GM19452 (cell line): Measurements from ENCODE around the gene CFI.
"Not testable (repeated sequence)": the region's sequence is repeated elsewhere in the genome, so short reads cannot be mapped to it uniquely, and the experiment has no call there.

Experiments
- ATAC-seq: cut with Tn5 transposase; IDR thresholded peaks from one replicate; pipeline ENCODE4 v1.9.1; 2021; ENCODE audit not compliant: unreplicated experiment

CFI gene

GRCh38 chr4:109798866-109799265 is 2.9 kb downstream of the CFI start:
- no peak for ATAC-seq

DNA sequence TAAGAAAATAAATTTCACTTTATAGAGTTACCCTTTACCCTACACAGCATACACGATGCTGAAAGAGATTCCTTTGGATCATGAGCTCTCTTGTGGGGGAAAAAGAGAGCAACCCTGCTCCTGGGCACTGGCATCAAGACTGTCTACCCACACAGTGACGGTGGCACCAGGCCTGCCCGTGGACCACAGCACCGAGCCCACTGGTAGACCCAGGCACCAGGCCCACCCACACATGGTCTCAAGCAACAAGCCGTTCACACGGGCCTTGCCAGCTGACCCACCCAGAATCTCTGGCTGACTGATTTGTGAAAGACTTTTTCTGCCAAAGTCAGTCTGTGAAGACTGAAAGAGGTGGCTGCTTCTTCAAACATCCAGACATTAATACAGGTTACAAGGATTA is 6.7 kb downstream of the CFI start:
- ATAC-seq: no peak

DNA sequence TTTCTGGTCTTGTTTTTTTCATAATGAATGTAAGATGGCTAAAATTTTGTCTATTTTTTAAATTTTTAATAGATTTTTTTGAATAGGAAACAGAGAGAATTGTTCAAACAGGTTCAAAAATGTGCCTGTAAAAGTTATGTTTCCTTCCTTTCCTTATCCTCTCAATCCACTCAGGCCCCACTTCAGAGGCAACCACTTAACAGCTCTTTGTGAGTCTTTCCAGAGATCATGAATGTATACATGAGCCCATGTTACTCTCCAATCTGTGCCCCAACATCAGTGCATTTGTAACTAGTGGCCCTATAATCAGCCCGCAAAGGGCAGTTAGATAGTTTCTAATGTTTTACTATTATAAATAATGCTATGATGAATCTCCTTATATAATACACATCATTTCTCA is 14.0 kb downstream of the CFI start:
- no peak for ATAC-seq

GRCh38 chr4:109786846-109787245 is 15.0 kb downstream of the CFI start:
- ATAC-seq: no peak

DNA sequence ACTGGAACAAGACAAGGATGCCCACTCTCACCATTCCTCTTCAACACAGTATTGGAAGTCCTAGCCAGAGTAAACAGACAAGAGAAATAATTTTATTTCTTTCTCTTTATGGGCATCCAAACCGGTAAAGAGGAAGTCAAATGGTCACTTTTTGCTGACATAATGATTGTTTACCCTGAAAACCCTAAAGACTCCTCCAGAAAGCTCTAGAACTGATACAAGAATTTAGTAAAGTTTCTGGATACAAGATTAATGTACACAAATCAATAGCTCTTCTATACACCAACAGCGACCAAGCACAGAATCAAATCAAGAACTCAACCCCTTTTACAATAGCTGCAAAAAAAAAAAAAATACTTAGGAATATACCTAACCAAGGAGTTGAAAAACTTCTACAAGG is 19.7 kb downstream of the CFI start:
- ATAC-seq: not testable (repeated sequence)

- no peak for ATAC-seq
These were observed 36.9 kb downstream of the CFI start for GRCh38 chr4:109764789-109765402.

- no peak for ATAC-seq
These were observed 37.4 kb downstream of the CFI start for GRCh38 chr4:109764376-109764775.

DNA sequence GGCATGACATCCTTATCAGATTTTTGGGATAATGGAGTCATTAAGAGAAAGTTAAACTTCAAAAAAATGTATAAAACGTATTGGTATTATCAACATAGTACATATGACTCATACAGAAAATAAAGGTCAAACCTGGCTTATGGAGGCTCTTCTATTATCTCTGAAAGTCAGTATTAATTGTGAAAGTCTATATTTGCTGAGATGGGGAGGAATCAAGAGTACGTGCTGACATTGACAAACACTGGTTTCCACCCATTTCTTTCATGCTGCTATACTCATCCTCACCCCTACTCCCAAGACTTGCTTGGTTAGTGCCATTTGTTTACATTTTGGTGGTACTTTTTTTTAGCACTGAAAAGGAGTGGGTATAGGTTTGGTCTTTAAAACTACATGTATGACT is 41.1 kb downstream of the CFI start:
- ATAC-seq: no peak

DNA sequence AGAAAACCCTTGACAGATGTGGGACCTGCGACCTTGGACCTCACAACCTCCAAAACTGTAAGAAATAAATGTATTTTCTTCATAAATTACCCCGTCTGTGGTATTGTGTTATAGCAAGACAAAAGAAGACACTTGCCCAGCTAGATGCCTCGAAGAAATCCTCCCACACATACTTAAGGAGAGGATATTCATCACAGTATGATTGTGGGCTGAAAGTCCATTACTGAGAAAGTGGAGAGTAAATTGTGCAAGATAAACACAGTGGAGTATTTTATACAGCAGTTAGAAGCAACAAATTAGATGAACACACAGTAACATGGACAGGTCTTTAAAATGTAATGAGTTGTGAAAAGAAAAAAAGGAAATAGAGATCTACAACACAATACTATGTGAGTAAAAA is 46.1 kb downstream of the CFI start:
- ATAC-seq: no peak

- ATAC-seq: no peak
These were observed 47.5 kb downstream of the CFI start for GRCh38 chr4:109754093-109754857.

GRCh38 chr4:109752525-109752924 is 49.3 kb downstream of the CFI start:
- no peak for ATAC-seq

DNA sequence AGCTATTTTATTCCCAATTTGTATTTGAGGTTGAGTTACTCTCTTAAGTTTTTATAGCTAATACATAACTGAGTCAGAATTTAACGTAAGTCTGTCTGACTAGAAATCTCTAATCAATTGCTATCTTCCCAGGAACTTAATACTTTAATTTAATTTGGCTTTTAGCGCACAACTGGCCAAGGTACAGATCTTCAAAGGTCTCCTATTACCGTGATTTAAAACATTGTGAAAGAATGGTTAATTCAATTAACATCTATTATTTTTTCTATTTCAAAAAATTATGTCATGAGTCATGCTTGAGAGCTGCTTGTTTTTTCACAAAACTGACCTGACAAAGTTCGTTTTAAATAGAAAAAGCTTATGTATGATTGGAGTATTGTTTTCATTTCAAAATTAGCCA is 49.9 kb downstream of the CFI start:
- no peak for ATAC-seq

GRCh38 chr4:109750652-109751244 is 51.1 kb downstream of the CFI start:
- ATAC-seq: no peak

- ATAC-seq: no peak
These were observed 52.3 kb downstream of the CFI start for GRCh38 chr4:109749388-109750082.

- no peak for ATAC-seq
These were observed 53.7 kb downstream of the CFI start for GRCh38 chr4:109748114-109748513.

- no peak for ATAC-seq
These were observed 55.1 kb downstream of the CFI start for GRCh38 chr4:109746728-109747127.

DNA sequence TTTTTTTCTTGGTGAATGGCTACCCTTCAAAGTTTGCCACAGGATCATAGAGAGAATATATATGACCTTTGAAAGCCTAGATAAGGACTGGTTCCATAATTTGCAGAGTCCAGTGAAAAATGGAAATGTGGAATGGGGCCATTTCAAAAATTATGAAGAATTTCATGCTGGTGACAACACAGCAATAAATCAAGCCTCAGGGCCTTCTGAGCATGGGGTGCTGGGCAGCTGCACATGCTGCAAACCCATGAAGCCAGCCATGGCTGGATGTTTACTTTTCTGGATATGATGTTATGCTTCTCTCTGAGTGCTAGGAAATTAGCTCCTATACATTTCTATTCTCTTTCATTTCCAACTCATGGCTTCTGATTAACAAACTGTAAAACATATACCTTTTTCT is 56.0 kb downstream of the CFI start:
- ATAC-seq: no peak

- no peak for ATAC-seq
These were observed 62.3 kb downstream of the CFI start for GRCh38 chr4:109739547-109739946.

GRCh38 chr4:109738104-109738872 is 63.5 kb downstream of the CFI start:
- no peak for ATAC-seq

DNA sequence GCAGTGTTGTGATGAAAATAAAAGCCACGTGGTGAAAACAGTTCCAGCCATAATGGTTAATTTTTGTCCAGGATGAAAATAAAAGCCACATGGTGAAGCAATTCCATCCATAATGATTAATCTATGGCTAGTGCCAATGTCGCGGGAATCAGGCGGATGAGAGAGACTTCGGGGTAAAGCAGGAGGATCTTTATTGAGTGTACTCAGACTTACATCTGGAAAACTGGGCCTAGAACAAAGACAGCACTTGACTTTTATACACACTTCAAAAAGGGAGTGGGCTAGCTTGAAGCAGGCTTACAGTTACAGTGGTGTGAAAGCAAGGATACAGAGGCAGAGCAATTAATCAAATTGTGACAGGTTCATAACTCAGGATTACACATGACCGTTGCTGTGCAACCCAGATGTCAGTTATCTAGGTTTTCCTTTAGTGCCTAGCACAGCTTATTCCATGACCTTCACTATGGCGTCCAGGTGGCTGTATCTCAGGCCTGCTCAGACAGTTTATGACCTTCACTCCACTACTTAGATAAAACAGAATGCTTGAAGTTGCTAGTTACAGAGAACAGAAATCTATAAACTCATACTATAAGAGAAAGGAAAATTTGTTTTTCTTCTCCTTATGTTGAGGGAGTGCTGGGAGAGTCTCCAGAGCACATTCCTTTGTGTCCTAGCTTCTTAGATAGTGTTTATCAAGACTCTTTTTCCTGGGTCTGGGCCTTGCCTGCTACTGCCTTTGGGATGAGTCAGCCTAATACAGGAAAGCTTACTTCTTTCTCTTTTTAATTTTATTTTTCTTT is 66.0 kb downstream of the CFI start:
- ATAC-seq: no peak
